ENCODE data around the gene AP3M1.
"Not testable (repeated sequence)": the region's sequence is repeated elsewhere in the genome, so short reads cannot be mapped to it uniquely, and the experiment has no call there.

Gene AP3M1

DNA sequence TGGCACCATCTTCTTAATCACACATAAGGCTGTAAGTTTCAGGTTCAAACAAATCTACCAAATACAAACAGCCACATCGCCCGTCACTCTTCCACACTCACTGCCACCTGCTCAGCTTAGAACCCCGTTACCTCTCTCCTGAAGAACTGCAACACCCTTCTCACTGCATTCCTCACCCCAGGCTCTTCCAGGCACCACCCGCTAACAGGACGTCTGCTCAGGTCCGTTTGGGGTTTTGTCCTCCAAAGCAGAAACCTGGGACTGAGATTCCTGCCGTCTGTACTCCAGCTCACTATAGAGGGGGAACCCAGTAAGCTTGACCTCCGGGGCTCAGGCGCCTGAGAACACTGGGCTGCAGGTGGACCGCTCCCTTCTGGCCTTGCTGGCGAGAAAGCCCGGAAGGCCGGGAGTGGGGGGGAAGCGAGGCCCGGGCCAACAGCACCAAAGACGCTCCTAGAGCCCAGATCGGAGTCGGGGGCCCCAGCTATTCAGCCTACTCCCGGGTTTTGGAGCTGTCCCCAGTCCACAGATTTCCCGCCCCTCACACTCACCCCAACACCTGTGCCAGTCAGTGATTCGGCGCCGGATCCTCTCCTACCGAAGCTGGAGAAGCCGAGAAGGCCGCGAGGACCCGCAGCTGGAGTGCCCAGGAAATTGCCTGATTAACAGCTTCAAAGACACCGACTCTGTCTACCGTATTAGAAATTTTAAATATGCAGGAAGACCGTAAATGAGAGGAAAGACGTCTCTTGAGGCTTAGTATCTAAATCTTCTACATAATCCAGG, at the start of gene AP3M1:
TSS of gene AP3M1 (minus strand) at position 625 of the 786 bp plus-strand sequence. CDS start 12,449 bp downstream, outside the sequence.
- peak; percentile 73 for DNase-seq

DNA sequence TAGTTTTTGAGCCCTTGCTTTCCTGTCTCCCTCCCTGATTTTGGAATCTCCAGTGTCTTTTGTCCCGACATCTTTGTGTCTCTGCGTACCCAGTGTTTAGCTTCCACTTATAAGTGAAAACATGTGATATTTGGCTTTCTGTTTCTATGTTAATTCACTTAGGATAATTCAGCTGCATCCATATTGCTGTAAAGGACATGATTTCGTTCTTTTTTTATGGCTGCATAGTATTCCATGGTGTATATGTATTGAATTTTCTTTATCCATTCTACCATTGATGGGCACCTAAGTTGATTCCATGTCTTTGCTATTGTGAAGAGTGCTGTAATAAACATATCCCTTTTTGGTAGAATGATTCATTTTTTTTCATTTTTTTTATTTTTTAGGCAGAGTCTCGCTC, 48.7 kb upstream of the AP3M1 start:
- no peak for DNase-seq

DNA sequence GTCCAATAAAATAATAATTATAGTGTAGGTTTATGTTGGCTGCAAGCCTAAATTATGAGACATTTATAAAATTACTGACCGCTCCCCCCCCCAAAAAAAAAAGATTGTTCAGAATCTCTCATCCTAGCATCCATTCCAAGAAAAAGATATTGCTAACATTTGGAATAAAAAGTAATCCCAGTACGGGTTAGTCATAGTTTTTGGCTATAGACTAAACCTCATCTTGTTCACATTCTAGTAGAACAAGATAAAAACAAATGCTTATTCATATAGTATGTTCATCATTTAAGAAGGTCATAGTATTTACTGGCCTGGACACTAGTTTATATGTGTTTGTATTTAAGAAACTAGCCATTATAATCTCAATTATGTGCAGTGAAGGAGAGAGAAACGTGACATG, 44.4 kb upstream of the AP3M1 start:
- no peak for DNase-seq

DNA sequence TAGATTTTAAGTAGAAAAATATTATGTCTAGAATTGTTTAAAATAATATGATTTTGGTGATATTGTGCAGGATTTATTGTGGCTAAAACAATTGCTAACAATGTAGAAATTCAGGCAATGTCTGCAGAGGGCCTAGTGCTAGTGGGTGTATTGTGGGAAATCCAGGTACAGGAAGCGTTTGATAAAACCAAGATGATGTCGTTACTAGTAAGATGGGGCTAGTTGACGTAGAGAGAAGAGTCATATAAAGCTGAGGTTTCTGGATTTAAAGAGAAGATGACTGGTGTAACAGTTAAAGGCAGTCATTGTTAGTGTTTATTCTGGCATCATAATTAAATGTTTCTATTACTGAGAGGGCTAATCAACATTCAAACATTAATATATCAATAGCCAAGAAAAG, 43.9 kb upstream of the AP3M1 start:
- peak; percentile 42 for DNase-seq

DNA sequence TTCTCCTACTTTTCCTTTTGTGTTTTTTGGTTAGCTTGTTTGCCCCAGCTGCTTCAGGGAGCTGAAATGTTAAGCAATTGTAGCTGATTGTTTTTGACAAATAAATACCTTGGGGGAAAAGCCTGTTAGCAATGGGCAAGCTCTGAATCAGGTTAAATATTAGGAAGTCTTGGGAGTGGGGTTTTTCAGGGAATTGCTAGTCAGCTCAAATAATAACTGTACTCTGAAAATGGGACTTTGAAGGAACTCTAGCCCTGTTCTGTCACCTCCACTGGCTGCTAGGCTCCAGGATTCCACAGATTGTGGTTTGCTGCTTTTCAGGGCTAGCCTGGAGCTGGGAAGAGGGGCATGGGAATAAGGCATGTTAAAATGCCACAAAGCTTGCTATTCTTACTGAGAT, 39.9 kb upstream of the AP3M1 start:
- no peak for DNase-seq

GRCh38 chr10:74189999-74190421, 39.4 kb upstream of the AP3M1 start:
- peak; percentile 84 for DNase-seq

DNA sequence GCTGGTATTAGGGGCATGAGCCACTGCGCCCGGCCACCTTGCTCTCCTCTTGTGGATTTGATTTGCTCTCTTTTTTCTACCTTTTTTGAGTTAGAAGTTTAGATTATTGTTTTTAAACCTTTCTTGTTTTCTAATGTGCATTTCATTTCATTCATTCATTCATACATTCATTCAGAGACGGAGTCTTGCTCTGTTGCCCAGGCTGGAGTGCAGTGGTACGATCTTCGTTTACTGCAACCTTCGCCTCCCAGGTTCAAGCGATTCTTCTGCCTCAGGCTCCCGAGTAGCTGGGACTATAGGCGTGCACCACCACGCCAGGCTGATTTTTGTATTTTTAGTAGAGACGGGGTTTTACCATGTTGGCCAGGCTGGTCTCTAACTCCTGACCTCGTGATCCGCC, 38.0 kb upstream of the AP3M1 start:
- not testable (repeated sequence) for DNase-seq

GRCh38 chr10:74187237-74187636, 36.6 kb upstream of the AP3M1 start:
- DNase-seq: no peak

DNA sequence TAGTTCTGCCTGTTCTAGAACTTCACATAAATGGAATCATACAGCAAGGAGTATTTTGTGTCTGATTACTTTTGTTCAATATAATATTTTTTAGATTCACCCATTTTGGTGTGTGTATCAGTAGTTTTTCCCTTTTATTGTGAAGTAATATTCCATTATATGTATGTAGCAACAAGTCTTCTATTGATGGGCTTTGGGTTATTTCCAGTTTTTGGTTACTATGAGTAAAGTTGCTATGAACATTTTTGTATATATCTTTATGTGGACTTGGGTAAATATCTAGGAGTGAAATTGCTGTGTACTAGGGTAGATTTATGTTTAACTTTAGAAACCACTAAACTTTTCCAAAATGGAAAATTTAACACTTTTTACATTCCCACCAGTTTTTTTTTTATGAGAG, 36.0 kb upstream of the AP3M1 start:
- no peak for DNase-seq

DNA sequence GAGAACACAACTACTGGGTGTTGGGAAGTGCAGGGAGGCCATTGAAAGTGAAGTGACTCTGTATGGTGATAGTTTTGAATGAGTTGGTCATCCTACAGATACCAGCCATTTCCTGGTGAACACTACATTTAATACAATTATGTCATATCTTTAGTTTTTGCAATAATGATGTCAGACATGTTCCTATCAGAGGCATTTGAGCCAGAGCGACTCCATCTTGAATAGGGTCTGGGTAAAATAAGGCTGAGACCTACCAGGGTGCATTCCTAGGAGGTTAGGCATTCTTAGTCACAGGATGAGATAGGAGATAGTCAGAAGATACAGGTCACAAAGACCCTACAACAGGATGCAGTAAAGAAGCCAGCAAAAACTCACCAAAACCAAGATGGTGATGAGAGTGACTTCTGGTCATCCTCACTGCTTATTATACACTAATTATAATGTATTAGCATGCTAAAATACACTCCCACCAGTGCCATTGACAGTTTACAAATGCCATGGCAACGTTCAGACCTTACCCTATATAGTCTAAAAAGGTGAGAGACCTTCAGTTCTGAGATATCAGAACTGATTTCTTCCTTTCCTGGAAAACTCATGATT, 28.6 kb upstream of the AP3M1 start:
- no peak for DNase-seq

GRCh38 chr10:74178042-74178791, 27.6 kb upstream of the AP3M1 start:
- DNase-seq: no peak

DNA sequence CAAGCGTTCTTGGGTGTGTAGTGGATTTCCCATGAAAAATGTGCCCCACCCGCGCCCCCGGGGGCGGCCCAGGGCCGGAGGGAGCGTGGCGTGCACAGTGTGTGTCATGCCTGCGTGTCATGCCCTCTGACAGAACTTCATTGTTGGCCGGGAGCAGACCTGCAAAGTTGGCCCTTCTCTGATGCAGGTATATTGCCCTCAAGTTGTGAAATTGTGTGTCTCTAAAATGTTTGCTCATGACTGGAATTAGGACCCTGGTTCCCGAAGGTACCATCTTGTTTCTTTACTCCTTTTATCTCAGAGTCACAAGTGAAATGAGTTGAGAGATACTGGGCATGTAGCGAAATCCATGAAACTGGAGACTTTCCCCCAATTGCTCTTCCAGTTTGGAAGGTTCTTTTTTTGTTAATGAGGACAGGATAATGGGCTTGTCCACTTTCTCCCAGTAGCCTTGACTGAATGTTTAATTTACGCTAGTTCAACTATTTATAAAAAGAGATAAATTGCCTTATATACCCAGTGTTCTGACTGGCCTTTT, 26.6 kb upstream of the AP3M1 start:
- peak; percentile 14 for DNase-seq

DNA sequence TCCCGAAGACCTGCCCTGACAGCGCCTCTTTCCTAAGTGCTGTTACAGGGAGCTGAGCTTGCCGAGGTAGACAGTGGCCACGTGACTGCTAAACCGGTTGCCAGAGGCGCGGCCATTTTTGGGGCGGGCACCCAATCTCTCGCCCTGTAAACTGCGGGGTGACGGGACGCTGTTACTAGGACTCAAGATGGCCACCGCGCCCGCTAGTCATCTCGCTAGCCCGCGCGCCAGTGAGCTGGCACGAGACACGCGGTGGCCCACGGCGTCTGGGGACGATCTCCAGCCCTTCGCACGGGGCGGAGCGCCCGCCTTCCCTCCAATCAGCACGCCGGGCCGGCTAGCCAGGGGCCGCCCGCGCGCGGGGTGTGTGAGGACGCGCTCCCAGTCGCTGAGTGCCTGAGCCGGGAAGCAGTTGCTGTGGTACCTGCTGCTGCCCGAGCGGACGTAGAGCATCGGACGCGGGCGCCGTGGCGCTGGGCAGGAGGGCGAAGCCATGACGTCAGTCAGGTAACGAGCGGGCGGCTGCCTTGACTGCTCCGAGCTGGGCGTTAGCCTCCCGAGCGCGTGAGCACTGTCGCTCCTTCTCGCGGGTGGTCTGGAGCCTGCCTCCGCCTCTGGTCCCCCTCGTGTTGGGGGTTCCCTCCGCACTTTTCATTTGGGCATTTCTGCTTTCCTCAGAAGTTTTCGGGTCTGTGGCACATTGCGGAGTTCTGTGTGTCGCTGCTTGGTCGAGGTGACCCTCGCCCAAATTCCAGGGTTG, 25.9 kb upstream of the AP3M1 start:
- peak; percentile 95 for DNase-seq

GRCh38 chr10:74175510-74176379, 25.1 kb upstream of the AP3M1 start:
- DNase-seq: no peak

GRCh38 chr10:74174521-74174920, 23.9 kb upstream of the AP3M1 start:
- no peak for DNase-seq

DNA sequence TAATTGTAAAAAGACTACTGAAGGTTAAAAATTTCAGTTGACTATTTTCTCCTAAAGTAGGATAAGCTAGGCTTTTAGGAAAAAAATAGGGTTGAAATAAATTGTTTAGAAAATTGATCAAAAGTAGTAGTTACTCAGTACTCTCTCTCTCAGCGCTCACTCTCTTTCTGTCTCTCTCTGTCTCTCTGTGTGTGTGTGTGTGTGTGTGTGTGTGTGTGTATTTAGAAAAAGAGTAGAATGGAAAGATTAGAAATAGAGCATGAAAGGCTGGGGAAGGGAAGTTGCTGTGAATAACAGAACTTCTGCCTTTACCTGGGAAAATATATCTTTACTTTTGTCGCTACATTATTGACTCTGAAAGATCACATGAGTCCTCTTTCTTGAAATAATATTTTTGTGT, 21.0 kb upstream of the AP3M1 start:
- no peak for DNase-seq

DNA sequence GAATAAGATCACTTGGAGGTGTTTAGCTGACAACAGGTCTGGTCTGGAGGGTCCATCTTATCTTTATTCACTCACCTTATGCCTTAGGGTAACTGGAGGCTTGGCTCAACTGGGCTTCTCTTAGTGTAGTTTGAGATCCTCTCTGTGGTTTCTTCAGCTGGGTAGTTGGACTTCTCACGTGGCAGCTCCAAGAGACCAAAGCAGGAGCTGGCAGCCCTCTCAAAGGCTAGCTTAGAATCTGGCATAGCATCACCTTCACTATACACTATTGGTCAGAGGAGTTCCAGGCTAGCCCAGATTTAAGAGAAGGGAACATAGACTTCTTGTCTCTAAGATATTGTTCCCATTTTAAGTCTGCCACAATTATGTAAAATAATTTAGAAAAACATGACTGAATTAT, 16.8 kb upstream of the AP3M1 start:
- DNase-seq: no peak

DNA sequence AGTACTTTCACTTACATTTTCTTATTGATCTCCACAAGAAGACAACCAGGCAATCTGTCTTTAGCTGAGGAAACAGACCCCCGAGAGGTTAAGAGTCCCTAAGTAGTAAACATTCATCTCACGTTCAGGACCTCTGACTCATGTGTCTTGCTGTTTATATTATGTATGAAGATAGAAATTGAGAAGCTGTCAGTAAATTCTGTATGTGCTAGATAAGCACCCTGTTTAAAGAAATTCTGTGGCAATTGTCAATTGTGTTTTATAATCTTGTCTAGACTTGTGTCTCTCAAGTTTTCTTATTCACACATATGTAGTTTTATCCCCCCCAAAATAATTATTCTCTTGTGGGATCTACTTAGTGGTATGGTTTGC, 14.9 kb upstream of the AP3M1 start:
- no peak for DNase-seq

DNA sequence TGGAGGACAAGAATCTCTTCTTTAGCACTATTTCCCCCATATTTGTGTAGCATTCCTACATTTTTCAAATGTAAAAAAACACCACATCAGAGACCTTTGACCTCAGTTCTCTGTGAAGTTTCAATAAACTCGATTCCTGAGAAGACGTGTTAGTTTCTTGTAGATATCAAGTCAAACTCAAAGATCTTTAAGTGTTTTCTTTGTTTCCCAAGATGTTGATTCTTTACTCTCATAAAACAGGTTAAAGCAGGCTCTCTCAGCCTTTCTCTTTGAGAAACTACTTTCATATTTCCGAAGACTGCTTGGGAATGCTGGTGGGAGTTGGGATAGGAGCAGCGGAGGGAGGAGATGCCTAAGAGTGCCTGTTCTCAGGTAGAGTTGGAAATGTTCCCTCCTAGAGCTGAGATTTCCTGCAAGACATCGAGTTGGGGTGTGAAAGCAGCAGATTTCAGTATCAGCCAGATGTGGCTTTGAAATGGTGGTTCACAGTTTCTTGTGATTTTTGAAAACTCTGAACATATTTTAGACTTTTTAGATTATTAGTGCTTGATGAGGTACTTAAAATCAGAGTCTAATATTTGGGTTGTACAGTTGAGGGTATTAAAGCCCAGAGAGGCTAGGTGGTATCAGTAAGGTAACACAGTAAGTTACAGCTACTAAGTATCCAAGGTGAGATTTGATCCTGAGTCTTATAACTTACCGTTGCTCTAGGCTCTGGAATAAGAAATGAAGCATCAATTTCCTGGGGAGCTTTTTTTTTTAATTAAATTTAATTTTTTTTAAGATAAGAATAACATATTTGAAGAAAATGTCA, 14.3 kb upstream of the AP3M1 start:
- no peak for DNase-seq

GRCh38 chr10:74163319-74164068, 12.9 kb upstream of the AP3M1 start:
- no peak for DNase-seq

All from NCI-H226 (cell line).